Loucy (cell line): Measurements from ENCODE around the gene PAK1.
A peak's percentile ranks its signal among the peaks of the same experiment; 100 is the strongest.

Source experiments
- H2AFZ ChIP-seq: fragments of 200-600 bp; sonication (generic); 2 replicates; pipeline ENCODE4 v1.6.0; 2016; ENCODE audit warnings: antibody characterized with exemption, mild to moderate bottlenecking, low read length, moderate library complexity
- H3F3A ChIP-seq: fragments of 200-600 bp; 2 replicates; pipeline ENCODE4 v1.6.0; 2016; ENCODE audit warnings: antibody characterized with exemption, low read depth, mild to moderate bottlenecking
- H3K27me3 ChIP-seq: fragments of 200-600 bp; sonication (generic); 2 replicates; pipeline ENCODE4 v1.6.1; 2014; ENCODE audit warnings: low read length, mild to moderate bottlenecking; ENCODE audit not compliant: insufficient read depth, poor library complexity, severe bottlenecking
- H3K36me3 ChIP-seq: fragments of 200-600 bp; sonication (generic); 2 replicates; pipeline ENCODE4 v1.6.1; 2016; ENCODE audit warnings: low read length; ENCODE audit not compliant: insufficient read depth
- H3K4me1 ChIP-seq: fragments of 200-600 bp; sonication (generic); 2 replicates; pipeline ENCODE4 v1.5.1; 2014; ENCODE audit warnings: low read length, mild to moderate bottlenecking; ENCODE audit not compliant: insufficient read depth, poor library complexity, severe bottlenecking
- H3K4me2 ChIP-seq: fragments of 200-600 bp; sonication (generic); 2 replicates; pipeline ENCODE4 v1.6.0; 2014; ENCODE audit warnings: antibody characterized with exemption, low read length, low read depth, mild to moderate bottlenecking; ENCODE audit not compliant: poor library complexity, severe bottlenecking
- H3K4me3 ChIP-seq: fragments of 200-600 bp; sonication (generic); 2 replicates; pipeline ENCODE4 v1.5.1; 2014; ENCODE audit warnings: low read length, mild to moderate bottlenecking, mixed read lengths; ENCODE audit not compliant: poor library complexity, severe bottlenecking
- H3K79me2 ChIP-seq: fragments of 200-600 bp; sonication (generic); 2 replicates; pipeline ENCODE4 v1.6.1; 2014; ENCODE audit warnings: low read length; ENCODE audit not compliant: insufficient read depth
- H3K9ac ChIP-seq: fragments of 200-600 bp; sonication (generic); 2 replicates; pipeline ENCODE4 v1.6.0; 2014; ENCODE audit warnings: mild to moderate bottlenecking, low read depth, low read length, moderate library complexity; ENCODE audit not compliant: poor library complexity, severe bottlenecking
- H3K9me2 ChIP-seq: fragments of 200-600 bp; sonication (generic); replicated peaks from 2 replicates; pipeline ENCODE4 v1.6.1; 2016; ENCODE audit warnings: low read depth, low read length, mixed read lengths
- H3K9me3 ChIP-seq: fragments of 200-600 bp; sonication (generic); 2 replicates; pipeline ENCODE4 v1.6.1; 2014; ENCODE audit warnings: mild to moderate bottlenecking, antibody characterized with exemption, low read length, low read depth; ENCODE audit not compliant: insufficient read depth
- H4K20me1 ChIP-seq: fragments of 200-600 bp; sonication (generic); 2 replicates; pipeline ENCODE4 v1.6.0; 2014; ENCODE audit warnings: antibody characterized with exemption, low read length, mild to moderate bottlenecking; ENCODE audit not compliant: insufficient read depth, poor library complexity, severe bottlenecking
- EZH2phosphoT487 ChIP-seq: fragments of 200-600 bp; IDR thresholded peaks from 2 replicates; pipeline ENCODE4 v1.6.1; 2018; ENCODE audit warnings: antibody characterized with exemption, mild to moderate bottlenecking, moderate library complexity, borderline replicate concordance
- TF ChIP-seq, protein P1 (sequence below): fragments of 200-600 bp; sonication (generic); conservative IDR thresholded peaks from 2 replicates; pipeline ENCODE4 v1.5.1; 2014; ENCODE audit warnings: mild to moderate bottlenecking, antibody characterized with exemption, low read length

Gene PAK1

GRCh38 chr11:77474684-77475060, 778 bp upstream of the PAK1 start:
- H3K27me3 ChIP-seq: no peaks in the 10 kb centered on the region

DNA sequence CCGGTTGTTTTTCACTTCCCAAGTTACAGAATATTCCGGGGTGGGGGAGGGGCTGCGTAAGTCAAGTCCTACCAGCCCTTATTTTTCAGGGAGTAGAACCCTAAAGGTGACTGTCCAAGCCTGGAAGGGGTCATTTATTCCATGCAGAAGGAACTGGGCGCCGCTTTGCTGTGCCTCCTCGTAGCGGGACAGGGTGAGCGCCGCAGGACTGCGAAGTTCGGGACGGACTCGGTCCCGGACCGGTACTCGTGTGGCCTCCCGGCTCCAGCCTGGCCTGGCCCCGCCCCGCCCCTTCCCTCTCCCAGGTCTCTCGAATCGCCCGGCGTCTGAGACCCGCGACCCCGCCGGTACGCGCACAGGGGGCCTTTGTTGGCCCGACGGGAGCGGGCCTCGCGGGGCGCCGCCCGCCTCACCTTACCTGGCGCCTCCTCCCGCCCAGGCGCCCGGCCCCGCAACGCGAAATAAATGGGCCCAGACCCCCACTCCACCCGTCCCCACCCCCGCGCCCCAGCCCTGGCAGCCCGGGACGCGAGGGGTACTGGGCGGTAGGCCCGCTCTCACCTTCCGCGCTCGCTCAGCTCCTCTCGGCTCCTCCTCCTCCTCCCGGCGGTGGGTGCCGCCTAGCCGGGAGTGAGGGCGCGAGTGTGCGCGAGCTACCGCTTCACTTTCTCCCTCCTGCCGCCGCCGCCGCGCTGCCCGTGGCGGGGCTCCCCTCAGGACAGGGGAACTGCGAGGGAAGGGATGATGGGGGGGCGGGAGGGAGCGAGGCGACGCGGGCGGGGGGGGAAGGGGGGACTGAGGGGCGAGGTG, 698 bp downstream of the PAK1 start:
- H3K9me2 ChIP-seq: no peaks in the 10 kb centered on the region
- H3K79me2 ChIP-seq: peaks cover 47% of the 10 kb centered on the region
- H3K4me3 ChIP-seq: peak overlapping the region; percentile 89
- H3K4me1 ChIP-seq: peaks cover 45% of the 10 kb centered on the region
- no peaks in the 10 kb centered on the region for H3K36me3 ChIP-seq
- H3K4me2 ChIP-seq: peak overlapping the region; percentile 77
- no peak for TF ChIP-seq EZH2phosphoT487
- TF ChIP-seq, protein P1, sequence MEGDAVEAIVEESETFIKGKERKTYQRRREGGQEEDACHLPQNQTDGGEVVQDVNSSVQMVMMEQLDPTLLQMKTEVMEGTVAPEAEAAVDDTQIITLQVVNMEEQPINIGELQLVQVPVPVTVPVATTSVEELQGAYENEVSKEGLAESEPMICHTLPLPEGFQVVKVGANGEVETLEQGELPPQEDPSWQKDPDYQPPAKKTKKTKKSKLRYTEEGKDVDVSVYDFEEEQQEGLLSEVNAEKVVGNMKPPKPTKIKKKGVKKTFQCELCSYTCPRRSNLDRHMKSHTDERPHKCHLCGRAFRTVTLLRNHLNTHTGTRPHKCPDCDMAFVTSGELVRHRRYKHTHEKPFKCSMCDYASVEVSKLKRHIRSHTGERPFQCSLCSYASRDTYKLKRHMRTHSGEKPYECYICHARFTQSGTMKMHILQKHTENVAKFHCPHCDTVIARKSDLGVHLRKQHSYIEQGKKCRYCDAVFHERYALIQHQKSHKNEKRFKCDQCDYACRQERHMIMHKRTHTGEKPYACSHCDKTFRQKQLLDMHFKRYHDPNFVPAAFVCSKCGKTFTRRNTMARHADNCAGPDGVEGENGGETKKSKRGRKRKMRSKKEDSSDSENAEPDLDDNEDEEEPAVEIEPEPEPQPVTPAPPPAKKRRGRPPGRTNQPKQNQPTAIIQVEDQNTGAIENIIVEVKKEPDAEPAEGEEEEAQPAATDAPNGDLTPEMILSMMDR: no peak
- 0 out of 2 replicates have a peak, but pooled peaks cover 3% of the 10 kb centered on the region for H3F3A ChIP-seq
- H3K27me3 ChIP-seq: no peaks in the 10 kb centered on the region
- peak overlapping the region; percentile 87 for H2AFZ ChIP-seq
- H3K9me3 ChIP-seq: no peaks in the 10 kb centered on the region
- no peaks in the 10 kb centered on the region for H4K20me1 ChIP-seq
- H3K9ac ChIP-seq: peak overlapping the region; percentile 82

More at GRCh38 chr11:77474684-77475060, 778 bp upstream of the PAK1 start:
- peak overlapping the region; percentile 87 for H2AFZ ChIP-seq
- H3K9me3 ChIP-seq: no peaks in the 10 kb centered on the region
- H3K9me2 ChIP-seq: no peaks in the 10 kb centered on the region
- no peaks in the 10 kb centered on the region for H3K36me3 ChIP-seq
- H3K4me2 ChIP-seq: peak overlapping the region; percentile 70
- 0 out of 2 replicates have a peak, but pooled peaks cover 3% of the 10 kb centered on the region for H3F3A ChIP-seq
- peak overlapping the region; percentile 82 for H3K9ac ChIP-seq
- H3K4me3 ChIP-seq: peak overlapping the region; percentile 89
- TF ChIP-seq, protein P1: no peak
- no peak for TF ChIP-seq EZH2phosphoT487
- H3K4me1 ChIP-seq: peaks cover 33% of the 10 kb centered on the region
- no peaks in the 10 kb centered on the region for H4K20me1 ChIP-seq
- peaks cover 33% of the 10 kb centered on the region for H3K79me2 ChIP-seq

GRCh38 chr11:77471558-77472193, 2.2 kb downstream of the PAK1 start:
- Histone ChIP-seq H3F3A (0 out of 2 replicates have a peak, but pooled peaks cover 3% of the 10 kb centered on the region), H3K79me2 (peaks cover 53% of the 10 kb centered on the region), H3K4me3 (peak overlapping the region; percentile 89), H3K9me3 (no peaks in the 10 kb centered on the region), H4K20me1 (no peaks in the 10 kb centered on the region), H2AFZ (no peak overlapping the region), H3K9me2 (no peaks in the 10 kb centered on the region), H3K9ac (peak overlapping the region; percentile 82), H3K4me2 (peak overlapping the region; percentile 77), H3K27me3 (no peaks in the 10 kb centered on the region), H3K36me3 (no peaks in the 10 kb centered on the region), H3K4me1 (peaks cover 59% of the 10 kb centered on the region)
- TF ChIP-seq, protein P1: peak; percentile 77
- TF ChIP-seq EZH2phosphoT487: no peak
